Measurements from ENCODE around the gene TAL2.

Gene TAL2

DNA sequence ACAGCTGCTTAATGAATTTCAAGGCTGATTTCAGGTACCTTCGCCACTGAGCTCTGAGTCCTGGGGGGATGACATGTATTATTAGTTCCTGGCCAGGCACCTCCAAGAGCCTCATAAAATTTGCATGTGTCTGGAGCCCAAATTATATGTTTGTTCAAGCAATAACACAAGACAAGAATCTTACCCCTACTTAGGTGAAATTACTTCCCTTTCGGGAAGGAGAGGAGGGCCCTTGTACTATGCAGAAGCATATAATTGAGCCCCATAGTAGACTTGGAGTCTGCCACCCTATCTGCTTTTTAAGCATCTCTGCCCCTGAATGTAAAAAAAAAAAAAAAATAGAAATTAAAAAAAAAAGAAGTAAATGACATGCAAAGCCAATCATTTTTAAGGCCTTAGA lies 19.1 kb downstream of the TAL2 start:
- Histone ChIP-seq H4K20me1 (ENCODE audit: insufficient read depth, low read length) (no peaks in the 10 kb centered on the region), H3K79me2 (ENCODE audit: insufficient read depth, low read length) (no peaks in the 10 kb centered on the region)

DNA sequence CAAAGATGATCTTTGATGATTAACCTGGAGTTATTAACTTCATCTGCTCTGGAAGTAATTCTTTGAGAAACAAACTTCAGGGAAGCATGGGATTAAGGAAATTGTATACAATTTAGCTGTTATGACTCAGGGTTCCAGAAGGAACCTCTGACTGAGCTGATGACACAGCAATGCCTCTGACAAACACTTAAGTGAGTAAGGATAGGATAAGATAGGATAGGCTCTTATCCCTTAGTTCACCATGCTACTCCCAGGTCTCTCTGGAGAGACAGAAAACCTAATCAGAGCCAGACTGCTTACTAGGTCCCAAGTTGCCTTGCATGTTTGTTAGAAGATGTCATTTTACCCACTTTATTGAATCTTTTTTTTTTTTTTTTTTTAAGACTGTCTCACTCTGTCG lies 19.5 kb downstream of the TAL2 start:
- no peaks in the 10 kb centered on the region for H4K20me1 ChIP-seq (ENCODE audit: insufficient read depth, low read length)
- H3K9me3 ChIP-seq (ENCODE audit: insufficient read depth, low read length, severe bottlenecking): no peaks in the 10 kb centered on the region
- DNase-seq: no peak
- H3K4me3 ChIP-seq (ENCODE audit: low read depth in 1 of 2, low read length in 2 of 2): no peak overlapping the region
- no peak for TF ChIP-seq EZH2 (IDR thresholded peaks at IDR 0.05; ENCODE audit: borderline replicate concordance, low read depth, low read length, severe bottlenecking)
- TF ChIP-seq, protein P1, sequence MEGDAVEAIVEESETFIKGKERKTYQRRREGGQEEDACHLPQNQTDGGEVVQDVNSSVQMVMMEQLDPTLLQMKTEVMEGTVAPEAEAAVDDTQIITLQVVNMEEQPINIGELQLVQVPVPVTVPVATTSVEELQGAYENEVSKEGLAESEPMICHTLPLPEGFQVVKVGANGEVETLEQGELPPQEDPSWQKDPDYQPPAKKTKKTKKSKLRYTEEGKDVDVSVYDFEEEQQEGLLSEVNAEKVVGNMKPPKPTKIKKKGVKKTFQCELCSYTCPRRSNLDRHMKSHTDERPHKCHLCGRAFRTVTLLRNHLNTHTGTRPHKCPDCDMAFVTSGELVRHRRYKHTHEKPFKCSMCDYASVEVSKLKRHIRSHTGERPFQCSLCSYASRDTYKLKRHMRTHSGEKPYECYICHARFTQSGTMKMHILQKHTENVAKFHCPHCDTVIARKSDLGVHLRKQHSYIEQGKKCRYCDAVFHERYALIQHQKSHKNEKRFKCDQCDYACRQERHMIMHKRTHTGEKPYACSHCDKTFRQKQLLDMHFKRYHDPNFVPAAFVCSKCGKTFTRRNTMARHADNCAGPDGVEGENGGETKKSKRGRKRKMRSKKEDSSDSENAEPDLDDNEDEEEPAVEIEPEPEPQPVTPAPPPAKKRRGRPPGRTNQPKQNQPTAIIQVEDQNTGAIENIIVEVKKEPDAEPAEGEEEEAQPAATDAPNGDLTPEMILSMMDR (IDR thresholded peaks at IDR 0.05; ENCODE audit: borderline replicate concordance, extremely low read depth, low read length, poor library complexity, severe bottlenecking): no peak
- no peak for ATAC-seq (ENCODE audit: insufficient read depth, low read depth)
- no peak overlapping the region for H2AFZ ChIP-seq (ENCODE audit: low read depth, low read length)
- H3K27ac ChIP-seq (ENCODE audit: low read length): no peak overlapping the region
- H3K36me3 ChIP-seq (ENCODE audit: insufficient read depth, low read length): no peaks in the 10 kb centered on the region
- no peak overlapping the region for H3K4me2 ChIP-seq (ENCODE audit: insufficient read depth, low read length)
- H3K4me1 ChIP-seq (ENCODE audit: insufficient read depth, low read length): no peaks in the 10 kb centered on the region
- no peak overlapping the region for H3K9ac ChIP-seq (ENCODE audit: low read depth, low read length)
- H3K27me3 ChIP-seq (ENCODE audit: insufficient read depth, low read length, poor library complexity): peaks cover 4% of the 10 kb centered on the region
- no peaks in the 10 kb centered on the region for H3K79me2 ChIP-seq (ENCODE audit: insufficient read depth, low read length)

More for the DNA sequence above, 19.1 kb downstream of the TAL2 start:
- no peak overlapping the region for H3K4me3 ChIP-seq (ENCODE audit: low read depth in 1 of 2, low read length in 2 of 2)
- DNase-seq (no peak), ATAC-seq (ENCODE audit: insufficient read depth, low read depth) (no peak)
- TF ChIP-seq EZH2 (IDR thresholded peaks at IDR 0.05; ENCODE audit: borderline replicate concordance, low read depth, low read length, severe bottlenecking): no peak
- TF ChIP-seq, protein P1 (IDR thresholded peaks at IDR 0.05; ENCODE audit: borderline replicate concordance, extremely low read depth, low read length, poor library complexity, severe bottlenecking): no peak
- no peaks in the 10 kb centered on the region for H3K9me3 ChIP-seq (ENCODE audit: insufficient read depth, low read length, severe bottlenecking)
- no peaks in the 10 kb centered on the region for H3K36me3 ChIP-seq (ENCODE audit: insufficient read depth, low read length)
- H3K4me2 ChIP-seq (ENCODE audit: insufficient read depth, low read length): no peak overlapping the region
- H3K27ac ChIP-seq (ENCODE audit: low read length): no peak overlapping the region
- peaks cover 4% of the 10 kb centered on the region for H3K27me3 ChIP-seq (ENCODE audit: insufficient read depth, low read length, poor library complexity)
- no peak overlapping the region for H3K9ac ChIP-seq (ENCODE audit: low read depth, low read length)
- no peaks in the 10 kb centered on the region for H3K4me1 ChIP-seq (ENCODE audit: insufficient read depth, low read length)
- no peak overlapping the region for H2AFZ ChIP-seq (ENCODE audit: low read depth, low read length)

DNA sequence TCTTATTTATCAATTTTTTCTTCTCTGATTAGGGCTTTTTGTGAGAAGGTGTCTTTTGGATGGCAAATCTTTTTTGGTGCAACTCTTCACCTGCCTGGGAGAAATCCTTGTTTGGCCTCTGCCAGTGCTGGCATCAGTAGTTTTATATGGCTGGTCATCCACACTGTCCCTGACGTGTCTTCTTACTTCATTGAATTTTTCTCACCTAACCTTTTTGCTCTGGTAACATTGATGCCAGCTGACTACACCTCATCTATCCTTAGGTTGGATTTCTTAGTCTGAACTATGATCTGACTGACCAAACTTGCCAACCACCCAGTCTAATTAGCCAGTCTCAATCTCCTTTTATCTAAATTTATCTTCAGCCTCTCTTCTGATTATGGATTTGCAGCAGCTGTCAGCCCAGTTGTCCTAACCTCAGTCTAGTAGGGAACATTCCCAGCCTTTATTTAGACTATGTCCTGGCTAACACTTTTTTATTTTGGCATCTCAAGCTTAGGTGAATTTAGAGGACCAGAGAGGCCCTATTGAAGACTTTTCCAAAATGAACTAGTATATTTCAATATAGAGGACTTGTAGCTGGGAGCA lies 21.5 kb downstream of the TAL2 start:
- H3K9me3 ChIP-seq (ENCODE audit: insufficient read depth, low read length, severe bottlenecking): no peaks in the 10 kb centered on the region
- no peaks in the 10 kb centered on the region for H4K20me1 ChIP-seq (ENCODE audit: insufficient read depth, low read length)
- H3K27ac ChIP-seq (ENCODE audit: low read length): no peak overlapping the region
- H3K4me1 ChIP-seq (ENCODE audit: insufficient read depth, low read length): no peaks in the 10 kb centered on the region
- no peaks in the 10 kb centered on the region for H3K27me3 ChIP-seq (ENCODE audit: insufficient read depth, low read length, poor library complexity)
- ATAC-seq (ENCODE audit: insufficient read depth, low read depth) (no peak), DNase-seq (no peak)
- H3K9ac ChIP-seq (ENCODE audit: low read depth, low read length): no peak overlapping the region
- no peaks in the 10 kb centered on the region for H3K36me3 ChIP-seq (ENCODE audit: insufficient read depth, low read length)
- no peak for TF ChIP-seq EZH2 (IDR thresholded peaks at IDR 0.05; ENCODE audit: borderline replicate concordance, low read depth, low read length, severe bottlenecking)
- no peaks in the 10 kb centered on the region for H3K79me2 ChIP-seq (ENCODE audit: insufficient read depth, low read length)
- H2AFZ ChIP-seq (ENCODE audit: low read depth, low read length): no peak overlapping the region
- no peak overlapping the region for H3K4me2 ChIP-seq (ENCODE audit: insufficient read depth, low read length)
- H3K4me3 ChIP-seq (ENCODE audit: low read depth in 1 of 2, low read length in 2 of 2): no peak overlapping the region

DNA sequence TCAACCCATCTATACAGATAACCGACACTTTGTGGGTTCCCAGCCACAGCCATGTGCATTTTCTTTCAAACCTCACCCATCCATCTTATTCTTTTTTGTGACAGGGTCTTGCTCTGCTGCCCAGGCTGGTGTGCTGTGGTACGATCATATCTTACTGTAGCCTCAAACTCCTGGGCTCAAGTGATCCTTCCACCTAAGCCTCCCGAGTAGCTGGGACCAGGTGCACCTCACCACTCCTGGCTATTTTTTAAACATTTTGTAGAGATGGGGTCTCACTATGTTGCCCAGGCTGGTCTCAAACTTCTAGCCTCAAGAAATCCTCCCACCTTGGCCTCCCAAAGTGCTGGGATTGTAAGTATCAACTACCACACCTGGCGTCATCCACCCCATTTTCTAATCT lies 24.7 kb downstream of the TAL2 start:
- no peak for ATAC-seq (ENCODE audit: insufficient read depth, low read depth)
- no peak for DNase-seq
- H3K9ac ChIP-seq (ENCODE audit: low read depth, low read length): no peak overlapping the region

More for the DNA sequence above, 24.7 kb downstream of the TAL2 start:
- Histone ChIP-seq H3K4me2 (ENCODE audit: insufficient read depth, low read length) (no peak overlapping the region), H3K9me3 (ENCODE audit: insufficient read depth, low read length, severe bottlenecking) (no peaks in the 10 kb centered on the region), H3K27ac (ENCODE audit: low read length) (no peak overlapping the region), H3K27me3 (ENCODE audit: insufficient read depth, low read length, poor library complexity) (peaks cover 3% of the 10 kb centered on the region), H3K79me2 (ENCODE audit: insufficient read depth, low read length) (no peaks in the 10 kb centered on the region), H2AFZ (ENCODE audit: low read depth, low read length) (no peak overlapping the region), H4K20me1 (ENCODE audit: insufficient read depth, low read length) (no peaks in the 10 kb centered on the region), H3K36me3 (ENCODE audit: insufficient read depth, low read length) (no peaks in the 10 kb centered on the region), H3K4me3 (ENCODE audit: low read depth in 1 of 2, low read length in 2 of 2) (no peak overlapping the region), H3K4me1 (ENCODE audit: insufficient read depth, low read length) (no peaks in the 10 kb centered on the region)
- TF ChIP-seq, protein P1 (IDR thresholded peaks at IDR 0.05; ENCODE audit: borderline replicate concordance, extremely low read depth, low read length, poor library complexity, severe bottlenecking): no peak
- TF ChIP-seq EZH2 (IDR thresholded peaks at IDR 0.05; ENCODE audit: borderline replicate concordance, low read depth, low read length, severe bottlenecking): no peak
